Activated naive CD4-positive, alpha-beta T cell treated with anti-CD3 and anti-CD28 coated beads, Interleukin-2, amount 10 ng/mL, durations not matched to agents 7 days and 5 days (primary cell): ENCODE results near the gene SH3GL3.

Experiments used
- CTCF ChIA-PET: fragments of 350-600 bp; sonication (Branson Sonifier 250); formaldehyde crosslinking; loops from one replicate; lab custom pipeline; 2021; ENCODE audit warnings: antibody characterized with exemption; lab: Charles Lee
- DNase-seq: peaks from one replicate; pipeline ENCODE4 v3.0.0-alpha.2; 2020
- H3K27ac Mint-ChIP-seq: one replicate; pipeline ENCODE4 v1.8.0; 2021; ENCODE audit warnings: mild to moderate bottlenecking, moderate library complexity, mixed read lengths
- H3K27me3 Mint-ChIP-seq: one replicate; pipeline ENCODE4 v1.8.0; 2021; ENCODE audit warnings: mild to moderate bottlenecking, mixed read lengths
- H3K36me3 Mint-ChIP-seq: one replicate; pipeline ENCODE4 v1.8.0; 2021; ENCODE audit warnings: mixed read lengths
- H3K4me1 Mint-ChIP-seq: one replicate; pipeline ENCODE4 v1.8.0; 2021; ENCODE audit warnings: mixed read lengths
- H3K4me3 Mint-ChIP-seq: one replicate; pipeline ENCODE4 v1.8.0; 2021; ENCODE audit warnings: mild to moderate bottlenecking, moderate library complexity, mixed read lengths
- H3K9me3 Mint-ChIP-seq: one replicate; pipeline ENCODE4 v1.8.0; 2021; ENCODE audit warnings: mixed read lengths

SH3GL3 gene

GRCh38 chr15:83654379-83655236 is 207.5 kb downstream of the SH3GL3 start:
- Mint-ChIP-seq H3K27me3 (peaks cover 41% of the 10 kb centered on the region), H3K4me3 (no peak overlapping the region), H3K27ac (no peak overlapping the region), H3K9me3 (no peaks in the 10 kb centered on the region), H3K36me3 (no peaks in the 10 kb centered on the region), H3K4me1 (no peaks in the 10 kb centered on the region)
- DNase-seq: no peak
- CTCF ChIA-PET: no interaction called here

- Mint-ChIP-seq H3K9me3 (no peaks in the 10 kb centered on the region), H3K4me3 (no peak overlapping the region), H3K27me3 (peaks cover 39% of the 10 kb centered on the region), H3K4me1 (no peaks in the 10 kb centered on the region), H3K27ac (no peak overlapping the region), H3K36me3 (no peaks in the 10 kb centered on the region)
- CTCF ChIA-PET: no interaction called here
- DNase-seq: no peak
Observed at GRCh38 chr15:83655237-83655616, 208.1 kb downstream of the SH3GL3 start.

GRCh38 chr15:83656192-83656591 is 209.1 kb downstream of the SH3GL3 start:
- Mint-ChIP-seq H3K4me3 (no peak overlapping the region), H3K4me1 (no peaks in the 10 kb centered on the region), H3K36me3 (no peaks in the 10 kb centered on the region), H3K9me3 (no peaks in the 10 kb centered on the region), H3K27me3 (peaks cover 35% of the 10 kb centered on the region), H3K27ac (no peak overlapping the region)
- no peak for DNase-seq
- CTCF ChIA-PET: interaction anchor here (1.0 kb wide), 1 partner anchor 368 kb away, joined by 3 read pairs; no protein-coding TSS in a partner anchor

- no peaks in the 10 kb centered on the region for H3K36me3 Mint-ChIP-seq
- no peaks in the 10 kb centered on the region for H3K9me3 Mint-ChIP-seq
- H3K27me3 Mint-ChIP-seq: peaks cover 33% of the 10 kb centered on the region
- no peak for DNase-seq
- no peaks in the 10 kb centered on the region for H3K4me1 Mint-ChIP-seq
- CTCF ChIA-PET: interaction anchor here (1.0 kb wide), 1 partner anchor 367 kb away, joined by 3 read pairs; no protein-coding TSS in a partner anchor
- H3K27ac Mint-ChIP-seq: no peak overlapping the region
- no peak overlapping the region for H3K4me3 Mint-ChIP-seq
Observed at GRCh38 chr15:83656943-83657528, 209.9 kb downstream of the SH3GL3 start.

- no peaks in the 10 kb centered on the region for H3K4me1 Mint-ChIP-seq
- no peak overlapping the region for H3K27ac Mint-ChIP-seq
- no peak overlapping the region for H3K4me3 Mint-ChIP-seq
- CTCF ChIA-PET: no interaction called here
- H3K9me3 Mint-ChIP-seq: no peaks in the 10 kb centered on the region
- H3K27me3 Mint-ChIP-seq: peaks cover 28% of the 10 kb centered on the region
- H3K36me3 Mint-ChIP-seq: no peaks in the 10 kb centered on the region
- DNase-seq: no peak
Observed at GRCh38 chr15:83657549-83657948, 210.4 kb downstream of the SH3GL3 start.

GRCh38 chr15:83658430-83659416 is 211.6 kb downstream of the SH3GL3 start:
- no peaks in the 10 kb centered on the region for H3K9me3 Mint-ChIP-seq
- no peak for DNase-seq
- no peaks in the 10 kb centered on the region for H3K4me1 Mint-ChIP-seq
- CTCF ChIA-PET: no interaction called here
- no peak overlapping the region for H3K27ac Mint-ChIP-seq
- H3K27me3 Mint-ChIP-seq: peaks cover 18% of the 10 kb centered on the region
- H3K36me3 Mint-ChIP-seq: no peaks in the 10 kb centered on the region
- H3K4me3 Mint-ChIP-seq: no peak overlapping the region

- H3K9me3 Mint-ChIP-seq: peaks cover under 1% of the 10 kb centered on the region
- no peak overlapping the region for H3K27ac Mint-ChIP-seq
- CTCF ChIA-PET: no interaction called here
- DNase-seq: no peak
- no peaks in the 10 kb centered on the region for H3K4me1 Mint-ChIP-seq
- no peak overlapping the region for H3K4me3 Mint-ChIP-seq
- peaks cover 14% of the 10 kb centered on the region for H3K27me3 Mint-ChIP-seq
- H3K36me3 Mint-ChIP-seq: no peaks in the 10 kb centered on the region
Observed at GRCh38 chr15:83659417-83659812, 212.3 kb downstream of the SH3GL3 start.

GRCh38 chr15:83665480-83665879 is 218.3 kb downstream of the SH3GL3 start:
- CTCF ChIA-PET: no interaction called here
- Mint-ChIP-seq H3K4me3 (no peak overlapping the region), H3K27ac (no peak overlapping the region), H3K36me3 (no peaks in the 10 kb centered on the region), H3K27me3 (no peaks in the 10 kb centered on the region), H3K9me3 (peaks cover 2% of the 10 kb centered on the region), H3K4me1 (no peaks in the 10 kb centered on the region)
- no peak for DNase-seq
